ENCODE results near the gene ACY1.
A peak's percentile ranks its signal among the peaks of the same experiment; 100 is the strongest.

Gene ACY1

GRCh38 chr3:51954713-51955112 is 28.6 kb upstream of the ACY1 start:
- TF ChIP-seq, protein P1, sequence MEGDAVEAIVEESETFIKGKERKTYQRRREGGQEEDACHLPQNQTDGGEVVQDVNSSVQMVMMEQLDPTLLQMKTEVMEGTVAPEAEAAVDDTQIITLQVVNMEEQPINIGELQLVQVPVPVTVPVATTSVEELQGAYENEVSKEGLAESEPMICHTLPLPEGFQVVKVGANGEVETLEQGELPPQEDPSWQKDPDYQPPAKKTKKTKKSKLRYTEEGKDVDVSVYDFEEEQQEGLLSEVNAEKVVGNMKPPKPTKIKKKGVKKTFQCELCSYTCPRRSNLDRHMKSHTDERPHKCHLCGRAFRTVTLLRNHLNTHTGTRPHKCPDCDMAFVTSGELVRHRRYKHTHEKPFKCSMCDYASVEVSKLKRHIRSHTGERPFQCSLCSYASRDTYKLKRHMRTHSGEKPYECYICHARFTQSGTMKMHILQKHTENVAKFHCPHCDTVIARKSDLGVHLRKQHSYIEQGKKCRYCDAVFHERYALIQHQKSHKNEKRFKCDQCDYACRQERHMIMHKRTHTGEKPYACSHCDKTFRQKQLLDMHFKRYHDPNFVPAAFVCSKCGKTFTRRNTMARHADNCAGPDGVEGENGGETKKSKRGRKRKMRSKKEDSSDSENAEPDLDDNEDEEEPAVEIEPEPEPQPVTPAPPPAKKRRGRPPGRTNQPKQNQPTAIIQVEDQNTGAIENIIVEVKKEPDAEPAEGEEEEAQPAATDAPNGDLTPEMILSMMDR (IDR thresholded peaks at IDR 0.05; ENCODE audit: low read depth, low read length, poor library complexity, severe bottlenecking), result no peak
- H3K27ac ChIP-seq (ENCODE audit: low read depth, low read length), result no peak overlapping the region
- no peaks in the 10 kb centered on the region for H3K4me1 ChIP-seq (ENCODE audit: control insufficient read depth, low read length)
- H3K27me3 ChIP-seq (ENCODE audit: control insufficient read depth, low read length), result peaks cover 10% of the 10 kb centered on the region; the same call in 1 of the 2 replicates
- H3K4me3 ChIP-seq (ENCODE audit: low read length), result no peak overlapping the region
- no peaks in the 10 kb centered on the region for H3K79me2 ChIP-seq (ENCODE audit: control insufficient read depth, low read length)
- no peaks in the 10 kb centered on the region for H3K9me2 ChIP-seq (replicated peaks; ENCODE audit: control insufficient read depth, low read length)
- H3K9me3 ChIP-seq (ENCODE audit: control insufficient read depth, insufficient read depth, low read length), result no peaks in the 10 kb centered on the region
- no peaks in the 10 kb centered on the region for H3K36me3 ChIP-seq (ENCODE audit: control insufficient read depth, low read length)
- H4K20me1 ChIP-seq (ENCODE audit: control insufficient read depth, insufficient read depth, low read depth, low read length), result no peaks in the 10 kb centered on the region
- no peak overlapping the region for H3K4me2 ChIP-seq (ENCODE audit: low read length)
- H3F3A ChIP-seq (ENCODE audit: control insufficient read depth, insufficient read depth), result no peaks in the 10 kb centered on the region

DNA sequence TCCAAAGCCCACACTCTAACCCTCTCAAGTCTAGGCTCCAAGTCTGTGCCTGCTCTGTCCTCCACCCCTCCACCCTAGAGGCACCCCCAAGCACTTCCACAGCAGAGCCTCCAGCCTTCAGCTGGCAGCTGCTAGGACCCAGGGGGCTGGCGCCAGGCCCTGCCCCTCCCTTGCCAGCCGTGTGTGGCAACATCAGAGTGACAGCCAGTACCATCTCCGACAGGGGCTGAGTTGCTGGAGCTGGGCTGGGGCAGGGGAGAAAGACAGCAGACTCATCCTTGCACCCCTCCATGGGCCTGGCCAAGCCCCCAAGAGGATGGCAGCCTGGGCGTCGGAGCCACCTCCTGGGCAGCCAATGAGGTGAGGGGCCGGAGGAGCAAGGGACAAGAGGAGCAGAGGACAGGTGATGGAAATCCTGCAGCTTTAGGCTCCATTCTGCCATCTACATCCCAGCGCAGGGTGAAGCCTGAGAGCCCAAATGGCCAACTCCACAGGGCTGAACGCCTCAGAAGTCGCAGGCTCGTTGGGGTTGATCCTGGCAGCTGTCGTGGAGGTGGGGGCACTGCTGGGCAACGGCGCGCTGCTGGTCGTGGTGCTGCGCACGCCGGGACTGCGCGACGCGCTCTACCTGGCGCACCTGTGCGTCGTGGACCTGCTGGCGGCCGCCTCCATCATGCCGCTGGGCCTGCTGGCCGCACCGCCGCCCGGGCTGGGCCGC is 28.0 kb upstream of the ACY1 start, which contains the start of gene GPR62:
GPR62 (plus strand) TSS at position 207 of the 718 bp plus-strand sequence; CDS start at position 479, 272 bp downstream.
- Histone ChIP-seq H3K79me2 (ENCODE audit: control insufficient read depth, low read length) (no peaks in the 10 kb centered on the region), H3K27me3 (ENCODE audit: control insufficient read depth, low read length) (peaks cover 10% of the 10 kb centered on the region; the same call in 1 of the 2 replicates), H3K9me2 (replicated peaks; ENCODE audit: control insufficient read depth, low read length) (no peaks in the 10 kb centered on the region), H3K36me3 (ENCODE audit: control insufficient read depth, low read length) (no peaks in the 10 kb centered on the region), H3K4me2 (ENCODE audit: low read length) (no peak within 1 kb of the TSS), H3K4me1 (ENCODE audit: control insufficient read depth, low read length) (no peaks in the 10 kb centered on the region), H3K4me3 (ENCODE audit: low read length) (no peak within 1 kb of the TSS), H3F3A (ENCODE audit: control insufficient read depth, insufficient read depth) (no peaks in the 10 kb centered on the region), H3K27ac (ENCODE audit: low read depth, low read length) (no peak within 1 kb of the TSS), H4K20me1 (ENCODE audit: control insufficient read depth, insufficient read depth, low read depth, low read length) (no peaks in the 10 kb centered on the region), H3K9me3 (ENCODE audit: control insufficient read depth, insufficient read depth, low read length) (no peaks in the 10 kb centered on the region)
- TF ChIP-seq, protein P1 (IDR thresholded peaks at IDR 0.05; ENCODE audit: low read depth, low read length, poor library complexity, severe bottlenecking), result no peak
- no peak for TF ChIP-seq EZH2phosphoT487 (IDR thresholded peaks at IDR 0.05; ENCODE audit: borderline replicate concordance, low read length)

GRCh38 chr3:51955893-51956770 is 27.2 kb upstream of the ACY1 start:
- peaks cover 10% of the 10 kb centered on the region; the same call in 1 of the 2 replicates for H3K27me3 ChIP-seq (ENCODE audit: control insufficient read depth, low read length)

More at GRCh38 chr3:51955893-51956770, 27.2 kb upstream of the ACY1 start:
- no peaks in the 10 kb centered on the region for H3F3A ChIP-seq (ENCODE audit: control insufficient read depth, insufficient read depth)
- H3K4me3 ChIP-seq (ENCODE audit: low read length), result no peak overlapping the region
- no peaks in the 10 kb centered on the region for H3K36me3 ChIP-seq (ENCODE audit: control insufficient read depth, low read length)
- no peaks in the 10 kb centered on the region for H4K20me1 ChIP-seq (ENCODE audit: control insufficient read depth, insufficient read depth, low read depth, low read length)
- H3K79me2 ChIP-seq (ENCODE audit: control insufficient read depth, low read length), result no peaks in the 10 kb centered on the region
- H3K4me2 ChIP-seq (ENCODE audit: low read length), result no peak overlapping the region
- TF ChIP-seq, protein P1 (IDR thresholded peaks at IDR 0.05; ENCODE audit: low read depth, low read length, poor library complexity, severe bottlenecking), result peak; percentile 59
- TF ChIP-seq EZH2phosphoT487 (IDR thresholded peaks at IDR 0.05; ENCODE audit: borderline replicate concordance, low read length), result no peak
- no peak overlapping the region for H3K27ac ChIP-seq (ENCODE audit: low read depth, low read length)
- no peaks in the 10 kb centered on the region for H3K9me2 ChIP-seq (replicated peaks; ENCODE audit: control insufficient read depth, low read length)
- H3K9me3 ChIP-seq (ENCODE audit: control insufficient read depth, insufficient read depth, low read length), result no peaks in the 10 kb centered on the region
- H3K4me1 ChIP-seq (ENCODE audit: control insufficient read depth, low read length), result no peaks in the 10 kb centered on the region
